ENCODE measurements around the gene TEF.

Gene TEF

DNA sequence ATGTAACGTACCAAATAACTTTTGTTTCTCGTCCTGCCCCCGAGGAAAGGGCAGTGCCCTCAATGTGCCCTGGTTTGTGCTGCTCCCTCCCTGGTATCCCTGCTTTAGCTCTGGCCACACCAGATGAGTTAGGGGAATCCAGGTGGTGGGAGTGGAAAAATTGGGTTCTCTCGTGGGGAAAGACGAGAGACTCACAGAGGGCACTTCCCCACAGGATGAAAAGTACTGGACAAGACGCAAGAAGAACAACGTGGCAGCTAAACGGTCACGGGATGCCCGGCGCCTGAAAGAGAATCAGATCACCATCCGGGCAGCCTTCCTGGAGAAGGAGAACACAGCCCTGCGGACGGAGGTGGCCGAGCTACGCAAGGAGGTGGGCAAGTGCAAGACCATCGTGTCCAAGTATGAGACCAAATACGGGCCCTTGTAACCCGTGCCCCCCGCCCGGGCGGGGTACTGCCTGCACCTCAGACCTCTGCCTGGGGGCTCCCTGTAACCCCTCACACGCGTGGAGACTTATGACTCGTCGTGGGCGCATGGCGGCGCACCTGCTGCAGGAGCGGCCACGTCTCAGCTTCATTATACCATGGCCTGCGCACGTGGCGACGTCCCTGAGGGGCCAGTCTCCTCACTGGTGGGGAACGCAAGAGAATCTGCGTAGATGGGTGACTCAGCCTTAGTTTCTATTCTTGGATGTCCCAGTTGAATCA is 13.9 kb downstream of the TEF start:
- no peaks in the 10 kb centered on the region for H3K4me1 ChIP-seq (ENCODE audit: insufficient read depth, low read length, poor library complexity, severe bottlenecking)
- no peaks in the 10 kb centered on the region for H4K20me1 ChIP-seq (ENCODE audit: insufficient read depth, low read length, poor library complexity, severe bottlenecking)
- no peaks in the 10 kb centered on the region for H3K9me3 ChIP-seq (ENCODE audit: insufficient read depth, low read depth, low read length)
- no peak overlapping the region for H3K4me2 ChIP-seq (ENCODE audit: low read depth, low read length, poor library complexity, severe bottlenecking)
- no peak overlapping the region for H3K4me3 ChIP-seq (ENCODE audit: low read length, poor library complexity, severe bottlenecking)
- H2AFZ ChIP-seq (ENCODE audit: low read length), result no peak overlapping the region
- H3K9me2 ChIP-seq (replicated peaks; ENCODE audit: low read depth, low read length), result no peaks in the 10 kb centered on the region
- no peaks in the 10 kb centered on the region for H3K36me3 ChIP-seq (ENCODE audit: insufficient read depth, low read length)
- H3K27me3 ChIP-seq (ENCODE audit: insufficient read depth, low read length, poor library complexity, severe bottlenecking), result no peaks in the 10 kb centered on the region
- H3K79me2 ChIP-seq (ENCODE audit: insufficient read depth, low read length), result no peaks in the 10 kb centered on the region
- no peaks in the 10 kb centered on the region for H3F3A ChIP-seq (ENCODE audit: low read depth)
- TF ChIP-seq EZH2phosphoT487 (IDR thresholded peaks at IDR 0.05; ENCODE audit: borderline replicate concordance), result no peak
- TF ChIP-seq, protein P1, sequence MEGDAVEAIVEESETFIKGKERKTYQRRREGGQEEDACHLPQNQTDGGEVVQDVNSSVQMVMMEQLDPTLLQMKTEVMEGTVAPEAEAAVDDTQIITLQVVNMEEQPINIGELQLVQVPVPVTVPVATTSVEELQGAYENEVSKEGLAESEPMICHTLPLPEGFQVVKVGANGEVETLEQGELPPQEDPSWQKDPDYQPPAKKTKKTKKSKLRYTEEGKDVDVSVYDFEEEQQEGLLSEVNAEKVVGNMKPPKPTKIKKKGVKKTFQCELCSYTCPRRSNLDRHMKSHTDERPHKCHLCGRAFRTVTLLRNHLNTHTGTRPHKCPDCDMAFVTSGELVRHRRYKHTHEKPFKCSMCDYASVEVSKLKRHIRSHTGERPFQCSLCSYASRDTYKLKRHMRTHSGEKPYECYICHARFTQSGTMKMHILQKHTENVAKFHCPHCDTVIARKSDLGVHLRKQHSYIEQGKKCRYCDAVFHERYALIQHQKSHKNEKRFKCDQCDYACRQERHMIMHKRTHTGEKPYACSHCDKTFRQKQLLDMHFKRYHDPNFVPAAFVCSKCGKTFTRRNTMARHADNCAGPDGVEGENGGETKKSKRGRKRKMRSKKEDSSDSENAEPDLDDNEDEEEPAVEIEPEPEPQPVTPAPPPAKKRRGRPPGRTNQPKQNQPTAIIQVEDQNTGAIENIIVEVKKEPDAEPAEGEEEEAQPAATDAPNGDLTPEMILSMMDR (conservative IDR thresholded peaks at IDR 0.05; ENCODE audit: low read length), result no peak
- H3K9ac ChIP-seq (ENCODE audit: low read depth, low read length, poor library complexity, severe bottlenecking), result no peak overlapping the region

DNA sequence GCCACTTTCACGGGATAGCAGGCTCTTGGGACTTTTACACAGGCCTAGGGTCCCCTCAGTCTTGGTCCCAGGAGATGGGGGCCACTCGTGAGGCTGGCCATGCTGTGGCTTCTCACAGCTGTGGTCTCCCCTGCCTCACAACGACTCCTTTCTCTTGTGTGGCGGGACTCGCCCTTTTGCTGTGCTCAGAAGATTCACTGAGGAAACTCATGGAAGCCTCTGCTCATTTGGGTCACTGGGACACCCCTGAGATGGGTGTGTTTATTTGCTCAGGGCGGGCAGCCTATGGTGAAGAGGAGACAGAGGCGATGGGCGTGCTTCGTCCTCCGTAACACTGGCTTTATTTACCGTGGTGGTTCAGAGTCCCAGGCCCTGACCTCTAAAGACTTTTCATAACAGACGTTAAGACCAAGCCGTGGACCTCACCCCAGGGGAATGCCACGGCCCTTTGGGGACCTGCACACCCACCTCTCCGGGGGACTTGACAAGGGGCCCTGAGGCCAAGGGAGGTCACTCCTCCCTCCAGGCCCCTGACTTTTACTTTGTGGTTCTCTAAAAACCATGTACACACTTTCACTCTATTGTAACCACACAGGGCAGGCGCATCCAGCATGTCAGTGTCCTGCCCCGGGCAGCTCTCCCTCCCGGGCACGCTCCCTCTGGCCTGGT is 15.5 kb downstream of the TEF start:
- Histone ChIP-seq H3K9me2 (replicated peaks; ENCODE audit: low read depth, low read length) (no peaks in the 10 kb centered on the region), H3F3A (ENCODE audit: low read depth) (no peaks in the 10 kb centered on the region), H3K4me3 (ENCODE audit: low read length, poor library complexity, severe bottlenecking) (no peak overlapping the region), H3K9ac (ENCODE audit: low read depth, low read length, poor library complexity, severe bottlenecking) (no peak overlapping the region), H4K20me1 (ENCODE audit: insufficient read depth, low read length, poor library complexity, severe bottlenecking) (no peaks in the 10 kb centered on the region), H2AFZ (ENCODE audit: low read length) (no peak overlapping the region), H3K9me3 (ENCODE audit: insufficient read depth, low read depth, low read length) (no peaks in the 10 kb centered on the region), H3K4me2 (ENCODE audit: low read depth, low read length, poor library complexity, severe bottlenecking) (no peak overlapping the region), H3K79me2 (ENCODE audit: insufficient read depth, low read length) (no peaks in the 10 kb centered on the region), H3K4me1 (ENCODE audit: insufficient read depth, low read length, poor library complexity, severe bottlenecking) (no peaks in the 10 kb centered on the region), H3K27me3 (ENCODE audit: insufficient read depth, low read length, poor library complexity, severe bottlenecking) (no peaks in the 10 kb centered on the region), H3K36me3 (ENCODE audit: insufficient read depth, low read length) (no peaks in the 10 kb centered on the region)
- TF ChIP-seq EZH2phosphoT487 (IDR thresholded peaks at IDR 0.05; ENCODE audit: borderline replicate concordance), result no peak
- TF ChIP-seq, protein P1 (conservative IDR thresholded peaks at IDR 0.05; ENCODE audit: low read length), result no peak

DNA sequence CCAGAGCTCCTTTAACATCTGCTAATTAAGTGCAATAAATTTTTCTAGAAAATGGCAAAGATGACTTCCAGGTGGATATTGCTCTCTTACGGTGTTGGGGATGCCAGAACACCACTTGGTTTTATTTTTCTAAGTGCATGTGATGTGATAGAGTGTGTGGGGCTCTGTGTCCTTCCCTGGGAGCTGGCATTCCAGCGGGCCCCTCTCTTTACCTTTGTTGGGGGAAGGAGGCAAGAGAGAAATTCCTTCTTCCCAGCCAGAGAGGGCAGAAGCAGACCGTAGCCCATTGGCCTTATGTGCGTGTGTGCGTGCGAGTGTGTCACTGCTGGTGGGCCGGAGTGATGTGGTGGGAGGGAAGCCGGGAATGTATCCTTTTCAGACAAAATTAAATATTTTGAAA is 17.2 kb downstream of the TEF start:
- Histone ChIP-seq H3K9ac (ENCODE audit: low read depth, low read length, poor library complexity, severe bottlenecking) (no peak overlapping the region), H3F3A (ENCODE audit: low read depth) (no peaks in the 10 kb centered on the region), H3K27me3 (ENCODE audit: insufficient read depth, low read length, poor library complexity, severe bottlenecking) (no peaks in the 10 kb centered on the region), H3K4me1 (ENCODE audit: insufficient read depth, low read length, poor library complexity, severe bottlenecking) (no peaks in the 10 kb centered on the region), H3K4me3 (ENCODE audit: low read length, poor library complexity, severe bottlenecking) (no peak overlapping the region), H2AFZ (ENCODE audit: low read length) (no peak overlapping the region), H3K36me3 (ENCODE audit: insufficient read depth, low read length) (no peaks in the 10 kb centered on the region), H3K79me2 (ENCODE audit: insufficient read depth, low read length) (no peaks in the 10 kb centered on the region), H3K4me2 (ENCODE audit: low read depth, low read length, poor library complexity, severe bottlenecking) (no peak overlapping the region), H3K9me2 (replicated peaks; ENCODE audit: low read depth, low read length) (no peaks in the 10 kb centered on the region), H4K20me1 (ENCODE audit: insufficient read depth, low read length, poor library complexity, severe bottlenecking) (no peaks in the 10 kb centered on the region), H3K9me3 (ENCODE audit: insufficient read depth, low read depth, low read length) (no peaks in the 10 kb centered on the region)
- TF ChIP-seq, protein P1 (conservative IDR thresholded peaks at IDR 0.05; ENCODE audit: low read length), result no peak
- no peak for TF ChIP-seq EZH2phosphoT487 (IDR thresholded peaks at IDR 0.05; ENCODE audit: borderline replicate concordance)

Data from Loucy (cell line).